ENCODE data around the gene HNRNPA3.

DNA sequence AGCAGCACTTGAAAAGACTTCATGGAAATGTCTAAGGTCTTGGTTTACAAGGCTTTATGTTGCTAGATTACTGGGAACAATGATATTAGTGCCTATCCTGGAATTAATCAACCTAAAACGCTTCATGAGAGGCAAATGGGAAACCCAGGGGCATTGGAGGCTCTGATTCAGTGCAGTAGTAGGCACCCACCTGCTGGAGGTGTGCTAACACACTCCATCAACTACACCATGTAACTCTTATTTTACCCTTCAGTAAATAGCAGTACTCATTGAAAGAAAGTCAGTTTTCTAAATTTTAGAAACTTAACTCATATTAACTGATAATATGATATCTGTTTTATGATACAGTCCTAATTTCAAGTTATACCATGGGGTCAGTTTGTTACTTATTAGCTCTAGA lies 17.4 kb upstream of the HNRNPA3 start:
- TF ChIP-seq, protein P1, sequence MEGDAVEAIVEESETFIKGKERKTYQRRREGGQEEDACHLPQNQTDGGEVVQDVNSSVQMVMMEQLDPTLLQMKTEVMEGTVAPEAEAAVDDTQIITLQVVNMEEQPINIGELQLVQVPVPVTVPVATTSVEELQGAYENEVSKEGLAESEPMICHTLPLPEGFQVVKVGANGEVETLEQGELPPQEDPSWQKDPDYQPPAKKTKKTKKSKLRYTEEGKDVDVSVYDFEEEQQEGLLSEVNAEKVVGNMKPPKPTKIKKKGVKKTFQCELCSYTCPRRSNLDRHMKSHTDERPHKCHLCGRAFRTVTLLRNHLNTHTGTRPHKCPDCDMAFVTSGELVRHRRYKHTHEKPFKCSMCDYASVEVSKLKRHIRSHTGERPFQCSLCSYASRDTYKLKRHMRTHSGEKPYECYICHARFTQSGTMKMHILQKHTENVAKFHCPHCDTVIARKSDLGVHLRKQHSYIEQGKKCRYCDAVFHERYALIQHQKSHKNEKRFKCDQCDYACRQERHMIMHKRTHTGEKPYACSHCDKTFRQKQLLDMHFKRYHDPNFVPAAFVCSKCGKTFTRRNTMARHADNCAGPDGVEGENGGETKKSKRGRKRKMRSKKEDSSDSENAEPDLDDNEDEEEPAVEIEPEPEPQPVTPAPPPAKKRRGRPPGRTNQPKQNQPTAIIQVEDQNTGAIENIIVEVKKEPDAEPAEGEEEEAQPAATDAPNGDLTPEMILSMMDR (IDR thresholded peaks at IDR 0.05; ENCODE audit: low read depth, low read length) = no peak
- TF ChIP-seq POLR2A (IDR thresholded peaks at IDR 0.05; ENCODE audit: extremely low read depth, insufficient read length) = no peak
- TF ChIP-seq, protein P2, sequence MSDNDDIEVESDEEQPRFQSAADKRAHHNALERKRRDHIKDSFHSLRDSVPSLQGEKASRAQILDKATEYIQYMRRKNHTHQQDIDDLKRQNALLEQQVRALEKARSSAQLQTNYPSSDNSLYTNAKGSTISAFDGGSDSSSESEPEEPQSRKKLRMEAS (IDR thresholded peaks at IDR 0.05; ENCODE audit: low read depth, low read length) = no peak

Data from NB4 (cell line).